ENCODE data around the gene HOXA7.

The HOXA7 gene

DNA sequence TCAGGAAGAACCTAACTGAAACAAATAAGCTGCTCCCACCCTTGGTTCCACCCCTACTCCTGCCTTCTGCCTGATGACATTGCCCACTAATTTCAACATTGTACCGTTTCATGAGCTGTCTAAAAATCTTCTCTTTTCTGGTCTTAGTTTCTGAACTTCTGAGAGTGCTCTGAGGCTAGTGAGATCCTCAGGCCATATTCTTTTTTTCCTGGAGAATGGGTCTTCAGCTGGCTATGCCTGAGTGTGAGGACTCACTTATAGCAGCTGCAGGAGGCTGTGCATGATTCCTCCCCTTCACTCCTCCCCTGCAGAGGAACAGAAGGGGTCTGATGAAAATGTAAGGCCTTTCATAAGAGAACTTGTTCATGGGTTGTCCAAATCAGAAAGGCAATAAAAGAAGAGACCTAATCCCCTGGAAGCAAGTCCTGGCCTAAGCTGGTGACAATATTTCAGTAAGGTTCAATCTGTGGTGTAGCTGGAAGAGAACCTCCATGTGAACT is 37.0 kb downstream of the HOXA7 start:
- DNase-seq = no peak

DNA sequence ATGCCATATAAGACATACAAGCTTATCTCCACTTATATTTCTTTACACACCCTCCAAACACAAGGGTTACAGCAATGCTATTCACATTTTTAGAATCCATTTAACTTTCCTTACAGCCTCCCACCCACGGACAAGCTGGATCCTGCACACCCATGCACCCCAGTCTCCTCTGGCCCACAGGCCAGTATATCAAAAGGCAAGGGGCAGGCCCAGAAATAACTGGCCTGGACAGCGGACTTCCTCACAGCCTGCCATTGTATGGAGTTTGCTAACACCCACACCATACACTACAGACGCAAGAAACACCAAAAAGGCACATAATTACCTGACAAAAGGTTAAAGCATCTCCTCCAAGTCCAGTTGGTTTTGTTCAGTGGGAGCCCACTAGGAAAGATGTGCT is 37.9 kb downstream of the HOXA7 start:
- no peak for DNase-seq
- intact Hi-C loops (cut with DNase I) = no loop called here

More for the DNA sequence above, 37.0 kb downstream of the HOXA7 start:
- intact Hi-C loops (cut with DNase I) = no loop called here

DNA sequence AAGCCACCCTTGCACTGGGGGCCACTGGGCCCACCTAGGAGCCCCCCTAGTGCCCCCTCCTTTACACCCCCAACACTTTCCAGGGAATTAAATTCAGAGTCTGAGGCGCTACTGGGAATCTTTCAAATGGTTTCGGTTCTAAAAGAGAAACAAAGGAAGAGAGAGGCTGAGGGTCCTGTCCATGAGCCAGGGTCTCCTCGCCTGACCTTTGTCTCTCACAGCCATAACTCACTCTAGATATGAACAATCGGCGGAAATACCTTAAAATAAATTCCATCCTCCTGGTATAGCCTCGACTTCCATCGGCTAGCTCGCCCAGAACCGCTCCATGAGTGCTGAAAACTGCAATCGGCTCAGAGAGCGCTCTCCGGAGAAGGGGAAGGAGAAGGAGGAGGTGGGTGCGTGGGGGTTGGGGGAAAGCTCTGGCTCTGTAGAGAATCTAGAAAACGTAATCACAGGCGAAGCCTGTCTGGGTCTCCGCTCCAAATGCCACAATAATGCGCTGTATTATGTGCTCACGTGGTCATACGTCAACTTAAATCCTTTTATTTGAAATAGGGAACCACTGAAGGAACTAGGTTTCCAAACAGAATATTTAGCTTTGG is 38.5 kb downstream of the HOXA7 start:
- DNase-seq = no peak
- intact Hi-C loops (cut with DNase I) = no loop called here

DNA sequence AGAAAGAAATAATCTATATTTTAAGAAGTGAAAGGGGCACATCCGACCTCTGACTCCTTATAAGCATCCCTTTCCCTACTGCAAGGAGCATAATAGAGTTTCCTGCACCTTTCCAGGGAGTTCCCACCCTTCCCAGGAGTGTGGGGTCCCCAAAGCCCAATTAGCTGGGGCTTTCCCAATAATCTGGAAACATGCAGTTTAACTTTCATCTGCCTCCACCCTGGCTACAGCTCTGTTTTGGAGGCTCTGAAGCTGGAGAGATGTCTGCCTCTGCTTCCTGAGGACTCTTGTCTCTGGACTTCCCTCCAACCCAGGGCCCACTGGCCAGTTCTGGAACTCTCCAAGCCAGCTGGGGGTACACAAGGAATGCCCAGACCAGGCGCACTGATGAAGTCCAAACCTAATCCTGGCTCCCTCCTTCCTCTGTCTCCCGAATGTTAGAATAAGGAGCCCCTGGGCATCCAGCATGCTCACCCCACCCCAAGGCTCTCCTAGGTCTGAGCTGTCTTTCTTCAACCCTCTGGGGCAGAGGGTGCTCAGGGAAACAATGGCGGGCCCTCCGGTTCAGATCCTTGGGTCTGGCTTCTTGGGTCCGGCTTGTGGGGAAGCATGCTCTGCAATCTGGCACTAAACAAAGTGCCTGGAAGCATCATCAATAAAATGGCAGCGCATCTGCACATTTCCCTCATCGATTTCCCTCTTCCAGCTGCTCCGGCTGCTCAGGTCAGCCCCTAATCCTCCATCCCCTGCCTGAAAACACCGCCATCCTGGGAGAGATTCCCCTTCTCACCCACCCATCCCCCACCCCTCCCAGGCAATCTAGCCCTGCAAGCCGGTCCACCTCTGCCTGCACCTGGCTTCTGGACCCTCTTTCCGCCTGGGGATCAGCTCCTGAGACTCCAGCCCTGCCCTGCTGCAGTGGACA is 39.3 kb downstream of the HOXA7 start:
- intact Hi-C loops (cut with DNase I) = no loop called here
- DNase-seq = no peak

DNA sequence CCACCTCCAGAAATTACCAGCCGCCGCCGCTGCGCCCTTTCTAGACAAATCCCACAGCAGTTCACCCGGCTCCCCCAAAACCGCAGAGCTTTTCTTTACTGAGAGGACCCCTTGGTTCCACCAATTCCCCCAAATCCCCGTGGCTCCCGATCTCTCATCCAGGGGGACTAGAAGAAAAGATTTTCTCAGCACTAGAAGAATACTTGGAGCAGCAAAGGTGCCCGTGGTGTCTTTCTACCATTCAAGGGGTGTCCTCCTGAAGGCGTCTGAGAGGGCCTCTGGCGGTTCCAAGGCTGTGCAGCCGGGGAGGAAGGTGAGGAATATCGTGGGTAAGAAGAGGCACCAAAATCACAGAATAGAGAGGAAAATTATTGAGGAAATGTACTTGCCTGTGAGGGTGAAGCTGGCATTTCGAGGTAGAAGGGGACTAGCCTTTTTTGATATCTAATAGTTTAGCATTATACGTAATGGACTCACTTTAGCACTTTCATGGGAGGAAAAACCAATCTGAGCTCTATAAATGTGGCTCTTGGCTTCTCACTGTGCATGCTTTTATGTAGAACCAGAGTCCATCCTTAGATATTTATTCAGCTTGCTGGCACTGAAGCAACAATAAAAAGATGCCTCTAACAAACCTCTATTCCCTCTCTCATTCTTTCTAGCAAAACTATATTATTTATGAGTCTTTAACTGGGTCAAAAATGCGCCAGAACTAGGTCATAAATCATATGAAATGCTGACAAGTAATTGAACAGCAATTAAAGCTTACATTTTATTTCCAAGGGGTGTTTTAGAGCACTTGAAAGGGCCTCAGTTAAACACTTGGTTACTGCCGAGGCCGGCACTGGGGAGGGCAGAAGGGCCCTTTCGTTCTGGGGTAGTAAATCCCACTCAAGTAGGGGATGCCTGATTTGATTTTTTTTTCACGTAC is 40.2 kb downstream of the HOXA7 start:
- DNase-seq = no peak
- intact Hi-C loops (cut with DNase I) = no loop called here

DNA sequence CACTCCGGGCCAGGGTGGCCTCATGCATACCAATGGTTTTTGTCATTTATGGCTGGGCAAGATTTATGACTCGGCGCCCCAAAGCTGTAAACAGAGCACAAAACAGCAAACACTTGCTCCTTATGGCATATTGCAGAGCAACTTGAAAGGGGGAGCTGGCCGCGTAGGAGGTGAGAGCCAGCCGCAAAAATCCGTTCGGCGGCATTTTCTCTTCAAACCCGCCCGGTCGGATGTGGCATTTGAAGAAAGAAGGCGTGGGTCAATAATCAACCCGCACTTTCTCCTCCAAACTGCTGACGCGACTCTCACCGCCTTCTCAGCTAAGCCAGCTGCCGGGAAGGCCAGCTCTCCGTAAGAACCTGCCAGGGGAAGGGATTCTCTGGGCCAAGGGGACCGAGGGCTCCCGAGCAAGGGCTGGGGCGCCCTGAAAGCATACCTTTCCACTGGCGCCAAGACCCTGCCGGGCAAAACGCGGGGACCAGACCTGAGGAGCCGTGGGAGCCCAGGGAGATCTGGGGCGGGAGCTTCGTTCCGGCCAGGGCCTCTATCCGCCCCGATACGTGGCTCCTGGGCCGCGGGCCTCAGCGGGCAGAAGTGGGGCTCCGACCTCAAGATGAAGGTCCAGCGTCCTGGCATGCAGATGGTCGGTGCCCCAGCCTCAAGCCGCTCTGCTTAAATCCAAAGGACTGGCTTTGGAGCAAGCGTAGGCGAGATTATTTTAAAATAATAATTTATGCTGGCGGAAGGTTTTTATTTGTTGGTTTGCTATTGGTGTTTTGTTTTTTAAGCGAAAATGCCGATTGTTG is 41.1 kb downstream of the HOXA7 start:
- no peak for DNase-seq
- intact Hi-C loops (cut with DNase I) = no loop called here

DNA sequence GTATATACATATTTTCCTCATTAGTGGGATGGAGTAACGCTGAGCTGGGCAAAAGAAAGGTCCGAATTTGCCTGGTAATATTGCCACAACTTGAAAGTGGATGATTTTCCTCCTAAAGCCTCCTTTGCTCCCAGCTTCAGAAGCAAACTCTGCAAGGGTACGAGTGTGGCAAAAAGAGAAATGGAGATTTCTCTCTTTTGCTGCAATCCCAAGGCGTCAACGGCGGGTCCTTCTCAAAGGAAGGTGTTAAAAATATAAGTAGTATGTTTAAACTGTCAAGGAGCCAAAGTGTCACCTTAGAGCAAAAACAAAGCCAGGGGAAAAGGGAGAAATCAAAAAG is 41.6 kb downstream of the HOXA7 start:
- no peak for DNase-seq
- intact Hi-C loops (cut with DNase I) = no loop called here

DNA sequence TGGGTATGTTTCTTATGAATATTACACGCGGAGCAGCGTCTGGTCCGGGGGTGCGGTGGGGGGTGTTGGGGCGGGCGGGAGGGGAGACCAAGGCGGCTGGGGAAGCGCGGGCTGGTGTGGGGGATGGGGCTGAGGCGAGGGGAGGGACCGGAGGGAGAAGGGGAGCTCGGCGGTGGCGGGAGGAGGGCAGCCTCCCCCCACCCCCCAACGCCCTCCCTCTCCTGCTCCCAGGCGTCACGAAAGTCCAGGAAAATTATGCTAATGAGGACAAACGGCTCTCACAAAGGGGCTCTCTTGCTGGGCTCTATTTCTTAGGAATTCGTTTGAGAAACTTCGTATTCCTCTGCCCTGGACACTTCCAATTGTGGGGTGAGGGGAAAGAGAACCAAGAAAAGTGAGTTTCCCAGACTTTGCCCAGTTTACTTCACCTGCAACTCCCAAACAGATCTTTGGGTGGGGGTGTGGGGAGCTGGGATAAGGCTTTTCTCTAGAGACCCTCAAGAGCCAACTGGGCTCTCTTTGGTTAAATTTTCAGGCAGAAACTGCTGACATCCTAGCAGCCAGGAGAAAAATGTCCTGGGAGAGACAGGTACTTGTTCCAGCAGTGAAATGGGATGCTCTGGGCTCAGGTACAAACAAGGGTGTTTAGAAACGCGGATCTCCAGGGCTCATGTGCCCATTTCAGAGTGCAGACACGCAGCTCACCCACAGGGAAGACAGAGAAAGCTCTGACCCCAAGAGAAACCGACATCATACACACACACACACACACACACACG is 42.3 kb downstream of the HOXA7 start:
- intact Hi-C loops (cut with DNase I) = no loop called here
- DNase-seq = no peak

DNA sequence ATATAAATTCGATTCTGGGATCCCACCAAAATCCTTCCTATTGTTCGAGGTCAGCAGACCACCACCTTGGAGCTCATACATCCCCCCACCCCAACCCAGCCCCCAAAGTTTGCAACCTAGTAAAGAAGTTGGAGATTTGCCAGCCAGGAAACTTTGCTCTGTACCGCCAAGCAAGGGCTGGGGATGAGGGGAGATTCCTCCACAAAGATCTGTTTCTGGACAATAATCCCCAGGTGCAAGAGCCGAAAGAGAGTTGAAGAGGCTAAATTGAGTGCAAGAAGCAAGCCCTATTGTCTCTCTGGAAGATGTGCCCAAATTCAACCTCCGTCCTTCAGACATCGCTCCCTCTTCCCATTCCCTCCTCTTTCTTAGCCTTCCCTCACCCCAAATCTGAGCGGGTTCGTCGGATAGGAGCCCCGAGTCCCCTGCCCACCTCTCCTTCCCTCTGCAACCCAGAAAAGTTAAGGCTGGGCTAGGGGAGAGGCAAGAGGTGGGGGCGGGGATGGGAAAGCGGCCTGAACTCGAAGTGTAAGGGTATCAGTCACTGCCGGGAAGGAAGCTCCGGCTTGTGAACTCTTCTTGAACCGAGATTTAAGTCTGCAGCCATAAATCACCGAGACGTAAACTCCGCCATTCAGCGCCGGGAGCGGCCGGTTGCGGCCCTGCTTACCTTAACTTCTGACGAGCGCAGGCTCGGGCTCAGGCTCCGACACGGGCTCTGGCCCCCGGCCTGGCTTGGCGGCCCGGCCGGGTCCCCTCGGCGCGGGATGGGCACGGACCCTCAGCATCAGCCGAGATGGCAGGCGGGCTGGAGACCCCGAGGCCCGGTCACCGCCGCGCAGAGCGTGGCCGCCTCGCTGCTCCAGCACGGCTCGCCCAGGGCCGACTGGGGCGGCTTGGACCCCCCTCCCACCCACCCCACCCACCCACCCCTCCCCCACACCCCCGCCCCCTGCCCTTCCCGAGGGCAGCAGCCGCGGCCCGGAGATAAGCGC is 43.2 kb downstream of the HOXA7 start:
- intact Hi-C loops (cut with DNase I) = no loop called here
- DNase-seq = no peak

DNA sequence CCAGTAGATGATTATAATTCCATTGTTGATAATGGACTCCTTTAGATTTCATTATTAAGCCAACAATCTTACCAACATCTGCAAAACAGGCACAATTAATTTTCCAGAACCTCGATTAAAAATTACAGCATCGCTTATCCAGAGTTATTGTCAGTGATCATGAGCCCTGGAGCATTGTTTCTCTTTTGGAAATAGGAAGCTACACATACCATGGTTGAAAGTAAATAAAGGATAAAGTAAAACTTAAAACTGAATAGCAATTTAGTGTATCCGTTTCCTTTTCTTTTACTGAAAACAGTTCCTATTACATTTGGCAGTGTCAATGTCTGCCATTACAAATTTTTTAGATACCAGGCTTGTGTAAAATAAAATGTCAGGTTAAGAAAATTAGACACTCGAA is 44.1 kb downstream of the HOXA7 start:
- no peak for DNase-seq
- intact Hi-C loops (cut with DNase I) = no loop called here

DNA sequence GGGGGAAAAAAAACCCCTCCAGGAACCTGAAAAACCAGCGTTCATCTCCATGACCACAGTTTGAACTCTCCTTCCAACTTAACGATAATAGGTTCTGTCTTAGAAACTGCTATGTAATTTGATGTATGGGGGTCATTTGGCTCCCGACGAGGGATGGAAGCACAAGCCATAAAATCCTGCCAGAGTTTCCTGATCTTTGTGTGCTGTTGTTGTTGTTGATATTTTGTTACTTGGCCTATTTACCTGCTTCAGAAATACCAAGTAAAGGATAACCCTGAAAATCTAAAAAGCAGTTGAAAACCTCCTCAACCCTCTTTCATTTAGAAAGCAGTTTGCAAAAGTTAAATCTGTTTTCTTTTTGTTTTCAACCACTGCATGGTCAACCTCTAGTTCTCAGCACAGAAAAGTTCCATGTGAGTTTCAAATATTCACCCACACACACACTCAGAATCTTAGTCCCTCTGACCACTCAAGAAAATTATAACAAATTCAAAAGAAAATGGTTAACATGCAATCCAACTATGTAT is 44.7 kb downstream of the HOXA7 start:
- intact Hi-C loops (cut with DNase I) = no loop called here

DNA sequence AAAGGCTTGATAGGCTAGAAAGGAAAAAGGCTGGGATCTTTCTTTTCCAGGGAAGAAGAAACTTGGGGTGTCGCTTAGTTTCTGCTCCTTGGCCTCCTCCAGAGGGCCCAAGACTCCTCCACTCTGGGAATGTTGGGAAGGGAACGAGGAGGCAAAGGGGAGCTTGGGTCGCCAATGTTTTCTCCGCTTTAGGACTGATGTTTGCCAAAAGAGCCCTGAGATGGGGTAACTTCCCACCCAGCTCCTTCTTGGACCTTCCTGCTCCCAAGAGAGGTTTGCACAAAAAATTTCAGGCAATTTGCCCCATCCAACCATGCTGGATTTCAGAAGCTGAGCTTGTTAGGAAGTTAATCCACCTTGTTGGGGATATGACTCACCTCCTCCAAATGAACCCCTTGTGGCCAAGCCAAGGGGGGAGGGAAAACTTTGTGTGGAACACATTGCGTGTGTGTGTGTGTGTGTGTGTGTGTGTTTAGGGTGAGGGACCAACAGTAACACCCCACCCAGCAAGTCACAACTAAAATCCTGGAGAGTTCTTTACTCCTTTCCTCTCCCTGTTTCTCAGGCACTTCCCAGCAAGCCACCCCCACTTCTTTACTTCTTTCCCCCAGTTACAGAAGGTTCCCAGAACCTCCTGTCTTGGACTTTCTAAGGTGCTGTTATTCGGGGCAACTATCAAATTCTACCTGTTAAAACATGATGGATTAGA is 45.3 kb downstream of the HOXA7 start:
- intact Hi-C loops (cut with DNase I) = no loop called here
- no peak for DNase-seq

More for the DNA sequence above, 44.7 kb downstream of the HOXA7 start:
- no peak for DNase-seq

DNA sequence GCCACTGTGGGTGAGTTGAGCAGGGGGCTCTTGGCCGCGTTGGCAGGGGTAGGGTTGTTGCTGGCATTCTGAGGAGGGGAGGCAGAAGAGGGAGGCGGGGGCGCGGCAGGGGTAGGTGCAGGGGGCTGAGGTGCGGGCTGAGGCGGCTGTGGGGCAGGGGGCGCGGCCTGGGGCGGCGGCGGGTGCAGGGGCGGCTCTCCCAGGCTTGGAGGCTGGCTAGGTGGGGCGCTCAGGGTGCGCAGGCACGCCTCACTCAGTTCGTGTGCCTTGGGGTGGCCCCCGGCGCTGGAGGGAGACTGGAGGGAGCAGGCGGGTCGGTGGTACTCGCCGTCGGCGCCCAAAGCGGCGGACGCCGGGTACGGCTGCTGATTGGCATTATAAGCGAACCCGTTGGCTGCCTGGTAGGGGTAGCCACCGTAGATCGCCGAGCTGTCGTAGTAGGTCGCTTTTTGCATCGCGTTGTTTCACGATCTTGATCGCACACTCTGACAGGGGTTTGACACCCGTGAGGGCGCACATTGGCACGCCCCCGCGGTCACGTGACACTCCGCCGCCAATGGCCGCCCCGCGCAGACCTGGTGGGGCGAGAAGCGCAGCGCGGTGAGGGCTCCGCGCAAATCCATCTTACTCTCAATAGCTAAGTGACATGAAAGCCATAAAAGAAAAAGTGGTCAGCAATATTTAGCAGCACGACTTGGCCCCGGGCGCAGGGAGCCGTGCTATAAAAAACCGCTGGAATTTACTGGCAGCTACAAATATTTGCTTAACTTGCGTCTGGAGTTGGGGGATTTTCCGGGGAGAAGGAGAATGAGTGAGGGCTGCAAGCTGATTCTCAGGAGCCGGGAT is 46.1 kb downstream of the HOXA7 start:
- DNase-seq = no peak
- intact Hi-C loops (cut with DNase I) = no loop called here

DNA sequence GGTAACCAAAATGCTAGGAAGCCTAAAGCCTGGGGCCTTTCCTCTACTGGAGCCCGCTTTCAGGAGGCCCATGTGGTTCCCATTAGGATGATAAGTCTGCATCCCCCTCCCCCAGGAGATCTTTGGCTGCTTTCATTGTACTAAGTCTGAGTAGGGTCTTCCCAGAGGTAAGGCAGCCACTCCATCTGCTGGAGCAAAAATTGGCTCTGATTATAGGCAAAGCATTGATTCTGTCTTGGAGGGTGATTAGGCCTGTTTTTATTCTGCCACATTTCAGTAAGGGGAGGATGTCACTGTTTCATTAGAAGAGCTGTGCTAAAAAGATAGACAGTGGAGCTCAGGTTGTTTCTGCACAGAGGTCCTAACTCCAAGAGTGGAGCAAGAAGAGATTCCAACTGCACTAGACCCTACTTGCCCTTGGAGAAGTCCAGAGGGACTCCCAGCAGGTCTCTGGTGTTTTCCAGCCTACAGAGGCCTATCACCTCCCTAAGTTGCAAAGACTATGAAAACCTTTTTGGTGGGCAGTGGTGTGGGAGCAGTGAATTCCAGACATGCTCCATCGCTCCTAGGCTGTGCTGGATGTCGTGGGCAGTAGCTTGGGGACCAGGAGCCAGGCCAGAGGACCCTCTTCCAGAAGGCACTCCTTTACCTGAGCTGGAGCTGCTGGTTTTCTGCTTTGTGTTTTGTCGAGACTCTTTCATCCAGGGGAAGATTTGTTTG is 46.8 kb downstream of the HOXA7 start:
- intact Hi-C loops (cut with DNase I) = no loop called here
- DNase-seq = no peak
